ENCODE results near the gene COL24A1.
"Not testable (repeated sequence)": the region's sequence is repeated elsewhere in the genome, so short reads cannot be mapped to it uniquely, and the experiment has no call there.

COL24A1 gene

GRCh38 chr1:85777021-85777420 lies 379.6 kb downstream of the COL24A1 start:
- not testable (repeated sequence) for FAIRE-seq

- FAIRE-seq, result no peak
Measured at GRCh38 chr1:85762804-85763203, 393.8 kb downstream of the COL24A1 start.

- FAIRE-seq, result no peak
Measured at GRCh38 chr1:85756864-85757263, 399.7 kb downstream of the COL24A1 start.

- FAIRE-seq, result no peak
Measured at GRCh38 chr1:85748120-85748519, 408.5 kb downstream of the COL24A1 start.

- no peak for FAIRE-seq
Measured at GRCh38 chr1:85746777-85747176, 409.8 kb downstream of the COL24A1 start.

- no peak for FAIRE-seq
Measured at GRCh38 chr1:85743814-85744213, 412.8 kb downstream of the COL24A1 start.

- no peak for FAIRE-seq
Measured at GRCh38 chr1:85734931-85735330, 421.6 kb downstream of the COL24A1 start.

- FAIRE-seq, result no peak
Measured at GRCh38 chr1:85718678-85719340, 437.8 kb downstream of the COL24A1 start.

- not testable (repeated sequence) for FAIRE-seq
Measured at GRCh38 chr1:85714418-85715114, 442.0 kb downstream of the COL24A1 start.

GRCh38 chr1:85708829-85709227 lies 447.7 kb downstream of the COL24A1 start:
- FAIRE-seq, result no peak

- FAIRE-seq, result no peak
Measured at GRCh38 chr1:85707990-85708828, 448.4 kb downstream of the COL24A1 start, which contains the start of gene ZNHIT6. Gene ZNHIT6, minus strand, starts transcription at chr1:85708433. Its CDS starts 149 bp downstream, at chr1:85708284.

GRCh38 chr1:85707267-85707989 lies 449.1 kb downstream of the COL24A1 start:
- no peak for FAIRE-seq

GRCh38 chr1:85705940-85706339 lies 450.6 kb downstream of the COL24A1 start:
- FAIRE-seq, result no peak

- FAIRE-seq, result no peak
Measured at GRCh38 chr1:85700422-85700821, 456.1 kb downstream of the COL24A1 start.

GRCh38 chr1:85697895-85698294 lies 458.7 kb downstream of the COL24A1 start:
- no peak for FAIRE-seq

- FAIRE-seq, result peak; percentile 69
Measured at GRCh38 chr1:85692730-85693314, 463.8 kb downstream of the COL24A1 start.

- FAIRE-seq, result no peak
Measured at GRCh38 chr1:85689775-85690404, 466.7 kb downstream of the COL24A1 start.

GRCh38 chr1:85683292-85684025 lies 473.1 kb downstream of the COL24A1 start:
- no peak for FAIRE-seq

- FAIRE-seq, result no peak
Measured at GRCh38 chr1:85681087-85681486, 475.5 kb downstream of the COL24A1 start.
